Ishikawa (cell line): Measurements from ENCODE around the gene SPINT2.
A peak's percentile ranks its signal among the peaks of the same experiment; 100 is the strongest.

Experiments used
- CEBPB ChIP-seq: IDR thresholded peaks from 2 replicates; pipeline ENCODE4 v1.6.1; 2012
- CREB1 ChIP-seq: IDR thresholded peaks from 2 replicates; pipeline ENCODE4 v1.6.1; 2012; ENCODE audit warnings: low read depth
- EGR1 ChIP-seq: IDR thresholded peaks from 2 replicates; pipeline ENCODE4 v1.6.1; 2012
- EP300 ChIP-seq: IDR thresholded peaks from 2 replicates; pipeline ENCODE4 v1.6.1; 2012; ENCODE audit warnings: borderline replicate concordance
- FOXM1 ChIP-seq: IDR thresholded peaks from 2 replicates; pipeline ENCODE4 v1.6.1; 2012; ENCODE audit warnings: low read depth, borderline replicate concordance
- NFIC ChIP-seq: IDR thresholded peaks from 2 replicates; pipeline ENCODE4 v1.6.1; 2012
- RAD21 ChIP-seq: IDR thresholded peaks from 2 replicates; pipeline ENCODE4 v1.6.1; 2012; ENCODE audit warnings: low read depth
- TAF1 ChIP-seq: IDR thresholded peaks from 2 replicates; pipeline ENCODE4 v1.6.1; 2012; ENCODE audit warnings: low read depth, mild to moderate bottlenecking
- TCF12 ChIP-seq: IDR thresholded peaks from 2 replicates; pipeline ENCODE4 v1.6.1; 2012; ENCODE audit warnings: low read depth
- TEAD4 ChIP-seq: IDR thresholded peaks from 2 replicates; pipeline ENCODE4 v1.6.1; 2012
- USF1 ChIP-seq: IDR thresholded peaks from 2 replicates; pipeline ENCODE4 v1.6.1; 2012
- YY1 ChIP-seq: IDR thresholded peaks from 2 replicates; pipeline ENCODE4 v1.6.1; 2012; ENCODE audit warnings: low read depth
- ZBTB7A ChIP-seq: IDR thresholded peaks from 2 replicates; pipeline ENCODE4 v1.6.1; 2012; ENCODE audit warnings: low read depth
- TF ChIP-seq, protein P1 (sequence below): IDR thresholded peaks from 2 replicates; pipeline ENCODE4 v1.6.1; 2012; ENCODE audit warnings: low read depth, mild to moderate bottlenecking
- TF ChIP-seq, protein P2 (sequence below): IDR thresholded peaks from 2 replicates; pipeline ENCODE4 v1.6.1; 2012

SPINT2 gene

DNA sequence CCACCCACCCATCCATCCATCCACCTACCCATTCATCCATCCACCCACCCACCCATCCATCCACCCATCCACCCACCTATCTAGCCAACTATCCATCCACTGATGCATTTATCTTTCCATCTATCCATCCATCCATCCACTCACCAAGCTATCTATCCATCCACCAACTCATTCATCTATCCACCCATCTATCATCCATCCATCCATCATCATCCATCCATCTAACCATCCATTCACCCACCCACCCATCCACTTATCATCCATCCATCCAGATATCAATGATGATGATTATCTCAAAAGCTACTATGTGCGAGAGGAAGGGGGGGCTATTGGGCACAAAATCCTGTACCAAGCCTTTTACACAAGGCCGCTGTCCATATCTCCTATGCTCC lies 45.9 kb downstream of the SPINT2 start:
- TF ChIP-seq CEBPB (no peak), EGR1 (no peak), ZBTB7A (no peak), RAD21 (no peak), TCF12 (no peak), NFIC (no peak), TEAD4 (no peak), FOXM1 (no peak), YY1 (no peak), TAF1 (no peak), USF1 (no peak)
- TF ChIP-seq, protein P1, sequence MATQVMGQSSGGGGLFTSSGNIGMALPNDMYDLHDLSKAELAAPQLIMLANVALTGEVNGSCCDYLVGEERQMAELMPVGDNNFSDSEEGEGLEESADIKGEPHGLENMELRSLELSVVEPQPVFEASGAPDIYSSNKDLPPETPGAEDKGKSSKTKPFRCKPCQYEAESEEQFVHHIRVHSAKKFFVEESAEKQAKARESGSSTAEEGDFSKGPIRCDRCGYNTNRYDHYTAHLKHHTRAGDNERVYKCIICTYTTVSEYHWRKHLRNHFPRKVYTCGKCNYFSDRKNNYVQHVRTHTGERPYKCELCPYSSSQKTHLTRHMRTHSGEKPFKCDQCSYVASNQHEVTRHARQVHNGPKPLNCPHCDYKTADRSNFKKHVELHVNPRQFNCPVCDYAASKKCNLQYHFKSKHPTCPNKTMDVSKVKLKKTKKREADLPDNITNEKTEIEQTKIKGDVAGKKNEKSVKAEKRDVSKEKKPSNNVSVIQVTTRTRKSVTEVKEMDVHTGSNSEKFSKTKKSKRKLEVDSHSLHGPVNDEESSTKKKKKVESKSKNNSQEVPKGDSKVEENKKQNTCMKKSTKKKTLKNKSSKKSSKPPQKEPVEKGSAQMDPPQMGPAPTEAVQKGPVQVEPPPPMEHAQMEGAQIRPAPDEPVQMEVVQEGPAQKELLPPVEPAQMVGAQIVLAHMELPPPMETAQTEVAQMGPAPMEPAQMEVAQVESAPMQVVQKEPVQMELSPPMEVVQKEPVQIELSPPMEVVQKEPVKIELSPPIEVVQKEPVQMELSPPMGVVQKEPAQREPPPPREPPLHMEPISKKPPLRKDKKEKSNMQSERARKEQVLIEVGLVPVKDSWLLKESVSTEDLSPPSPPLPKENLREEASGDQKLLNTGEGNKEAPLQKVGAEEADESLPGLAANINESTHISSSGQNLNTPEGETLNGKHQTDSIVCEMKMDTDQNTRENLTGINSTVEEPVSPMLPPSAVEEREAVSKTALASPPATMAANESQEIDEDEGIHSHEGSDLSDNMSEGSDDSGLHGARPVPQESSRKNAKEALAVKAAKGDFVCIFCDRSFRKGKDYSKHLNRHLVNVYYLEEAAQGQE = no peak

DNA sequence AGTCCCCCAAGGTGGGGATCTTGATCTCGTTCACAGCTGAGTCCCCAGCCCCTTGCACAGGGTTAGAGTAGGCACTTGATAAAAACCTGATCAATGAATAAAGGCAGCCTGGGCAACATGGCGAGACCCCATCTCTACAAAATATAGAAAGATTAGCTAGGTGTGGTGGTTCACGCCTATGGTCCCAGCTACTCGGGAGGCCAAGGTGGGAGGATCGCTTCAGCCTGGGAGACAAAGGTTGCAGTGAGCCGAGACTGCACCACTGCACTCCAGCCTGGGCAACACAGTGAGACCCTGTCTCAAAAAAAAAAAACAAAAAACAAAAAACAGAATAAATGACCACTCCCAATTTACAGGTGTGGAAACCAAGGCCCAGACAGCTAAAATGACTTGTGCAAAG lies 46.6 kb downstream of the SPINT2 start:
- TF ChIP-seq YY1 = no peak
- no peak for TF ChIP-seq FOXM1
- TF ChIP-seq CREB1 = no peak
- no peak for TF ChIP-seq RAD21
- TF ChIP-seq, protein P1 = no peak
- no peak for TF ChIP-seq TCF12
- TF ChIP-seq ZBTB7A = no peak
- no peak for TF ChIP-seq CEBPB
- TF ChIP-seq TEAD4 = no peak
- no peak for TF ChIP-seq NFIC
- TF ChIP-seq, protein P2, sequence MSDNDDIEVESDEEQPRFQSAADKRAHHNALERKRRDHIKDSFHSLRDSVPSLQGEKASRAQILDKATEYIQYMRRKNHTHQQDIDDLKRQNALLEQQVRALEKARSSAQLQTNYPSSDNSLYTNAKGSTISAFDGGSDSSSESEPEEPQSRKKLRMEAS = no peak
- no peak for TF ChIP-seq EP300
- no peak for TF ChIP-seq EGR1
- no peak for TF ChIP-seq TAF1
- no peak for TF ChIP-seq USF1

GRCh38 chr19:38315657-38316476 lies 51.5 kb downstream of the SPINT2 start, which contains the start of gene YIF1B:
TSS of gene YIF1B (minus strand) at chr19:38315947. CDS start at chr19:38315917, 30 bp downstream.
- TF ChIP-seq EGR1 = peak; percentile 34; the same call in 1 of the 2 replicates
- TF ChIP-seq CREB1 = no peak
- TF ChIP-seq TCF12 = 0 out of 2 replicates have a peak, but pooled peaks have one; percentile 25
- peak; percentile 43; the same call in 1 of the 2 replicates for TF ChIP-seq YY1
- TF ChIP-seq, protein P2 = peak; percentile 39; the same call in 1 of the 2 replicates
- TF ChIP-seq USF1 = 0 out of 2 replicates have a peak, but pooled peaks have one; percentile 25

- no peak for TF ChIP-seq CEBPB
- TF ChIP-seq NFIC = no peak
- TF ChIP-seq FOXM1 = no peak
- no peak for TF ChIP-seq RAD21
- TF ChIP-seq YY1 = no peak
- no peak for TF ChIP-seq CREB1
- TF ChIP-seq TEAD4 = no peak
- no peak for TF ChIP-seq USF1
- TF ChIP-seq ZBTB7A = no peak
- no peak for TF ChIP-seq EGR1
- TF ChIP-seq TAF1 = no peak
- no peak for TF ChIP-seq TCF12
- TF ChIP-seq, protein P2 = no peak
- TF ChIP-seq EP300 = no peak
- TF ChIP-seq, protein P1 = no peak
Observed at GRCh38 chr19:38316477-38317067, 52.2 kb downstream of the SPINT2 start.
